ENCODE data around the gene ITSN2.

GRCh38 chr2:24343225-24343882 lies 17.0 kb downstream of the ITSN2 start:
- no peak for TF ChIP-seq POLR2A (IDR thresholded peaks at IDR 0.05; ENCODE audit: low read depth, low read length)
- no peak for TF ChIP-seq POLR2AphosphoS5 (IDR thresholded peaks at IDR 0.05; ENCODE audit: low read depth, low read length)
- no peak for TF ChIP-seq TAF1 (IDR thresholded peaks at IDR 0.05; ENCODE audit: low read depth, low read length)
